Measurements from ENCODE around the gene TERB2.
"Not testable (repeated sequence)": the region's sequence is repeated elsewhere in the genome, so short reads cannot be mapped to it uniquely, and the experiment has no call there.

TERB2 gene

GRCh38 chr15:45003731-45004410 is 47.4 kb downstream of the TERB2 start:
- DNase-seq, result not testable (repeated sequence)

GRCh38 chr15:45004590-45005175 is 48.2 kb downstream of the TERB2 start:
- DNase-seq, result not testable (repeated sequence)

- no peak for DNase-seq
Measured at GRCh38 chr15:45009046-45009445, 52.6 kb downstream of the TERB2 start.

GRCh38 chr15:45015114-45015513 is 58.6 kb downstream of the TERB2 start:
- DNase-seq, result not testable (repeated sequence)

GRCh38 chr15:45020222-45020900 is 63.9 kb downstream of the TERB2 start:
- not testable (repeated sequence) for DNase-seq

GRCh38 chr15:45020901-45021259 is 64.4 kb downstream of the TERB2 start:
- not testable (repeated sequence) for DNase-seq

GRCh38 chr15:45021348-45021747 is 64.9 kb downstream of the TERB2 start:
- no peak for DNase-seq

- peak; percentile 93 for DNase-seq
Measured at GRCh38 chr15:45022871-45023658, 66.6 kb downstream of the TERB2 start, which contains the start of gene SORD. SORD (plus strand) TSS chr15:45023195; CDS start chr15:45023284, 89 bp downstream.

- DNase-seq, result no peak
Measured at GRCh38 chr15:45023659-45024225, 67.3 kb downstream of the TERB2 start.

- not testable (repeated sequence) for DNase-seq
Measured at GRCh38 chr15:45024649-45025048, 68.2 kb downstream of the TERB2 start.

- DNase-seq, result not testable (repeated sequence)
Measured at GRCh38 chr15:45025627-45026026, 69.1 kb downstream of the TERB2 start.

- no peak for DNase-seq
Measured at GRCh38 chr15:45026651-45027190, 70.2 kb downstream of the TERB2 start.

- DNase-seq, result no peak
Measured at GRCh38 chr15:45027220-45027619, 70.7 kb downstream of the TERB2 start.
